Measurements from ENCODE around the gene HCLS1.
A peak's percentile ranks its signal among the peaks of the same experiment; 100 is the strongest.
"Not testable (repeated sequence)": the region's sequence is repeated elsewhere in the genome, so short reads cannot be mapped to it uniquely, and the experiment has no call there.

HCLS1 gene

GRCh38 chr3:121654493-121655385 is 6.0 kb downstream of the HCLS1 start:
- DNase-seq: no peak

- DNase-seq: peak; percentile 26
Measured at GRCh38 chr3:121651684-121652083, 9.0 kb downstream of the HCLS1 start.

GRCh38 chr3:121649645-121650044 is 11.1 kb downstream of the HCLS1 start:
- no peak for DNase-seq

GRCh38 chr3:121648219-121648958 is 12.3 kb downstream of the HCLS1 start:
- no peak for DNase-seq

GRCh38 chr3:121645054-121645453 is 15.6 kb downstream of the HCLS1 start:
- no peak for DNase-seq

- DNase-seq: no peak
Measured at GRCh38 chr3:121642601-121643314, 17.9 kb downstream of the HCLS1 start.

GRCh38 chr3:121641127-121641526 is 19.6 kb downstream of the HCLS1 start:
- no peak for DNase-seq

GRCh38 chr3:121637922-121638321 is 22.8 kb downstream of the HCLS1 start:
- no peak for DNase-seq

GRCh38 chr3:121630355-121630754 is 30.3 kb downstream of the HCLS1 start:
- no peak for DNase-seq

GRCh38 chr3:121629601-121630000 is 31.1 kb downstream of the HCLS1 start:
- no peak for DNase-seq

GRCh38 chr3:121627622-121628021 is 33.1 kb downstream of the HCLS1 start:
- DNase-seq: no peak

- no peak for DNase-seq
Measured at GRCh38 chr3:121627211-121627610, 33.5 kb downstream of the HCLS1 start.

GRCh38 chr3:121626495-121626894 is 34.2 kb downstream of the HCLS1 start:
- no peak for DNase-seq

- no peak for DNase-seq
Measured at GRCh38 chr3:121624147-121624899, 36.4 kb downstream of the HCLS1 start.

- no peak for DNase-seq
Measured at GRCh38 chr3:121621491-121621890, 39.2 kb downstream of the HCLS1 start.

GRCh38 chr3:121619691-121620090 is 41.0 kb downstream of the HCLS1 start:
- DNase-seq: no peak

- no peak for DNase-seq
Measured at GRCh38 chr3:121606106-121606505, 54.6 kb downstream of the HCLS1 start.

- DNase-seq: no peak
Measured at GRCh38 chr3:121604759-121605158, 55.9 kb downstream of the HCLS1 start.

GRCh38 chr3:121601212-121601812 is 59.4 kb downstream of the HCLS1 start:
- DNase-seq: no peak

- not testable (repeated sequence) for DNase-seq
Measured at GRCh38 chr3:121599900-121600299, 60.8 kb downstream of the HCLS1 start.

GRCh38 chr3:121598564-121598963 is 62.1 kb downstream of the HCLS1 start:
- DNase-seq: no peak

- no peak for DNase-seq
Measured at GRCh38 chr3:121595765-121596406, 64.8 kb downstream of the HCLS1 start.

All from fibroblast of skin of right biceps (primary cell).